Coronary artery (tissue), 2 donors: ENCODE data around the gene MYO1E.
"Not testable (repeated sequence)": the region's sequence is repeated elsewhere in the genome, so short reads cannot be mapped to it uniquely, and the experiment has no call there.

Experiments
- DNase-seq: peaks from one replicate; pipeline ENCODE4 v3.0.0-alpha.2; 2017; ENCODE audit warnings: low spot score
- H3K27ac ChIP-seq, 2 donors: fragments of 200-600 bp; sonication (generic); one replicate each; pipeline ENCODE4 v1.5.1; 2016 to 2019
- H3K4me3 ChIP-seq: fragments of 200-600 bp; sonication (generic); 2 replicates; pipeline ENCODE4 v1.5.1; 2016; ENCODE audit warnings: mild to moderate bottlenecking, moderate library complexity
- CTCF ChIP-seq: fragments of 200-600 bp; sonication (generic); IDR thresholded peaks from one replicate; pipeline ENCODE4 v1.5.1; 2019; ENCODE audit warnings: antibody characterized with exemption

MYO1E gene

DNA sequence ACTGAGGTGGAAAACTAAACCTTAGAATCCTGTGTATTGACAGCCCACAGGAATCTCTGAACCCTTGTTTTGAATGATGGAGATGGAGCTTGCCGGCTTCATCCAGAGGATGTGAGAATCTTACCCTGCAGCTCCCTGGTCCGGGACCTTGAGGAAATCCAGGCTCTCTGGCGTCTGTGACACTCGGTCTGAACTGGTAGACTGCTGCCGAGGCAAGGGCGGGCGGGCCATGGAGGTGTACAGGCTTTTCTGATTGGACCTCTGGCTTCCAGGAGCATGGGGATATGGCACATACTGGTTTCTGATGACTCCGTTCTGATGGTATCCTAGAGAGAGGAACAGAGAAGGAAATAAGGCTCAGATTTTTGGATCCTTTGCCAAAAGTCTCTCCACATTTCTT, 219.2 kb downstream of the MYO1E start:
- TF ChIP-seq CTCF, result no peak
- DNase-seq, result no peak
- Histone ChIP-seq H3K27ac (no peak overlapping the region), H3K4me3 (no peak overlapping the region)

- no peak for DNase-seq
- no peak for TF ChIP-seq CTCF
- Histone ChIP-seq H3K27ac (no peak overlapping the region), H3K4me3 (no peak overlapping the region)
Observed at GRCh38 chr15:59152694-59153450, 219.8 kb downstream of the MYO1E start.

DNA sequence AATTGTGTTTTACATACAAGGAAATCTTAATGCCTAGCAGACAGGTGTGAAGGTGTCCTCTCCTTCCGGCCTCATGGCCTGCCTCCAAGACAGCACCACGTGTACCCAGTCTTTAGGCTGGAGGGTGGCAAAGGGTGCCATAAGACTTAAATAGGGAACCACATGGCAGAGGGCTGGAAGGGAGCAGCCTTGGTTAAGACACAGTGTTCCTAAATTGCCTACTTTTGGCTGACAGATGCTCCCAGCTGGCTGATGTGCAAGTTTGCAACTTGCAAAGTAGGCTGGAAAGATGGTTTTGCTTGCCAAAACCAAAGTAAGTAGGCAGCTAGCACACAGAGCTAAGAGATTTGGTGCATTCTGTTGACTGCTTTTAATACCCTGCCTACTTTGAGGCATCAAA, 222.5 kb downstream of the MYO1E start:
- DNase-seq, result no peak
- Histone ChIP-seq H3K4me3 (no peak overlapping the region), H3K27ac (no peak overlapping the region)
- no peak for TF ChIP-seq CTCF

- Histone ChIP-seq H3K4me3 (no peak overlapping the region), H3K27ac (no peak overlapping the region)
- no peak for DNase-seq
- TF ChIP-seq CTCF, result no peak
Observed at GRCh38 chr15:59148153-59148833, 224.4 kb downstream of the MYO1E start.

GRCh38 chr15:59147666-59148065, 225.0 kb downstream of the MYO1E start:
- no peak overlapping the region for H3K27ac ChIP-seq

GRCh38 chr15:59144594-59144993, 228.1 kb downstream of the MYO1E start:
- H3K4me3 ChIP-seq, H3K27ac ChIP-seq, DNase-seq: not testable (repeated sequence)

More at GRCh38 chr15:59147666-59148065, 225.0 kb downstream of the MYO1E start:
- no peak for DNase-seq
- H3K4me3 ChIP-seq, result no peak overlapping the region
- TF ChIP-seq CTCF, result no peak

- no peak for DNase-seq
- no peak overlapping the region for H3K27ac ChIP-seq
- TF ChIP-seq CTCF, result no peak
- H3K4me3 ChIP-seq, result no peak overlapping the region
Observed at GRCh38 chr15:59143281-59143680, 229.4 kb downstream of the MYO1E start.
